EL (cell line): ENCODE measurements around the gene TKFC.

Source experiments
- DNase-seq: peaks from one replicate; pipeline ENCODE4 v3.0.0-alpha.2; 2016

TKFC gene

GRCh38 chr11:61345954-61346843 is 13.2 kb downstream of the TKFC start:
- no peak for DNase-seq

GRCh38 chr11:61347916-61348461 is 15.0 kb downstream of the TKFC start:
- peak; percentile 42 for DNase-seq

- DNase-seq: no peak
Observed at GRCh38 chr11:61349189-61349751, 16.2 kb downstream of the TKFC start.

GRCh38 chr11:61349916-61350315 is 16.9 kb downstream of the TKFC start:
- DNase-seq: no peak

GRCh38 chr11:61350336-61350735 is 17.3 kb downstream of the TKFC start:
- DNase-seq: no peak

- no peak for DNase-seq
Observed at GRCh38 chr11:61350803-61351202, 17.8 kb downstream of the TKFC start.

GRCh38 chr11:61352038-61352437 is 19.0 kb downstream of the TKFC start:
- no peak for DNase-seq

GRCh38 chr11:61353131-61354067 is 20.4 kb downstream of the TKFC start:
- DNase-seq: no peak

- DNase-seq: no peak
Observed at GRCh38 chr11:61354208-61354607, 21.2 kb downstream of the TKFC start.

GRCh38 chr11:61356706-61357105 is 23.7 kb downstream of the TKFC start:
- DNase-seq: no peak

- DNase-seq: no peak
Observed at GRCh38 chr11:61357233-61357893, 24.3 kb downstream of the TKFC start.

GRCh38 chr11:61357894-61358239 is 24.8 kb downstream of the TKFC start:
- no peak for DNase-seq

- no peak for DNase-seq
Observed at GRCh38 chr11:61358566-61358965, 25.5 kb downstream of the TKFC start.

- DNase-seq: no peak
Observed at GRCh38 chr11:61359516-61359915, 26.5 kb downstream of the TKFC start.

- no peak for DNase-seq
Observed at GRCh38 chr11:61361237-61361740, 28.3 kb downstream of the TKFC start.

GRCh38 chr11:61361741-61362541 is 28.9 kb downstream of the TKFC start, which contains the start of the genes CYB561A3 and TMEM138:
CYB561A3 (minus strand) TSS chr11:61361882; CDS start chr11:61356713, 5,169 bp downstream.
TMEM138 (plus strand) TSS chr11:61362374; CDS start chr11:61364391, 2,017 bp downstream.
- peak; percentile 95 for DNase-seq

GRCh38 chr11:61362542-61362875 is 29.5 kb downstream of the TKFC start:
- DNase-seq: peak; percentile 43

GRCh38 chr11:61364012-61364675 is 31.1 kb downstream of the TKFC start:
- no peak for DNase-seq

- no peak for DNase-seq
Observed at GRCh38 chr11:61367406-61367805, 34.4 kb downstream of the TKFC start.

GRCh38 chr11:61368646-61369045 is 35.6 kb downstream of the TKFC start:
- no peak for DNase-seq
